AG10803 (cell line): ENCODE data around the gene EPB41L5.
"Not testable (repeated sequence)": the region's sequence is repeated elsewhere in the genome, so short reads cannot be mapped to it uniquely, and the experiment has no call there.

ENCODE experiments used
- DNase-seq: peaks from one replicate; pipeline ENCODE4 v3.0.0; 2010; ENCODE audit warnings: low read depth
- H3K4me3 ChIP-seq: 2 replicates; pipeline ENCODE4 v1.5.1; 2011; ENCODE audit warnings: mild to moderate bottlenecking, low read length, control low read depth
- TF ChIP-seq, protein P1 (sequence below): conservative IDR thresholded peaks from 2 replicates; pipeline ENCODE4 v1.5.1; 2011; ENCODE audit warnings: mild to moderate bottlenecking, low read length, control low read depth, inconsistent platforms

EPB41L5 gene

DNA sequence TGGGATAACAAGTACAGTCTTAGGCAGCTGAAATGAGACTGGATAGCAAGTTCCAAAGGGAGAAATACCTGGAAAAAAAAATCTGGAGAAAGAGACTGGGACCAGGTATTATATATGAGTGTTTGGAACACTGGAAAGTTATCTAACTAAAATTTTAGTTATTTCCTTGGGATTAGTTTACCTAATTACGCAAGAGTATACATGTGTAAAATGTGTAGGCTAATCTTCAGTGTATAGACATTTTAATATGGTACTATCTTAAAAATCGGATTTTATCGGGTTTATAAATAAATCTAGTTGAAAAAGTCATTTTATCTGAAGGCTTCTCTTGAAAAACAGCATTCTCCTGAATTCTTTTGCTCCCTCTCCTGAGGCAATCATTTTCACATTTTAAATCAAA, 3.9 kb downstream of the EPB41L5 start:
- DNase-seq: no peak
- no peak overlapping the region for H3K4me3 ChIP-seq
- TF ChIP-seq, protein P1, sequence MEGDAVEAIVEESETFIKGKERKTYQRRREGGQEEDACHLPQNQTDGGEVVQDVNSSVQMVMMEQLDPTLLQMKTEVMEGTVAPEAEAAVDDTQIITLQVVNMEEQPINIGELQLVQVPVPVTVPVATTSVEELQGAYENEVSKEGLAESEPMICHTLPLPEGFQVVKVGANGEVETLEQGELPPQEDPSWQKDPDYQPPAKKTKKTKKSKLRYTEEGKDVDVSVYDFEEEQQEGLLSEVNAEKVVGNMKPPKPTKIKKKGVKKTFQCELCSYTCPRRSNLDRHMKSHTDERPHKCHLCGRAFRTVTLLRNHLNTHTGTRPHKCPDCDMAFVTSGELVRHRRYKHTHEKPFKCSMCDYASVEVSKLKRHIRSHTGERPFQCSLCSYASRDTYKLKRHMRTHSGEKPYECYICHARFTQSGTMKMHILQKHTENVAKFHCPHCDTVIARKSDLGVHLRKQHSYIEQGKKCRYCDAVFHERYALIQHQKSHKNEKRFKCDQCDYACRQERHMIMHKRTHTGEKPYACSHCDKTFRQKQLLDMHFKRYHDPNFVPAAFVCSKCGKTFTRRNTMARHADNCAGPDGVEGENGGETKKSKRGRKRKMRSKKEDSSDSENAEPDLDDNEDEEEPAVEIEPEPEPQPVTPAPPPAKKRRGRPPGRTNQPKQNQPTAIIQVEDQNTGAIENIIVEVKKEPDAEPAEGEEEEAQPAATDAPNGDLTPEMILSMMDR: no peak

DNA sequence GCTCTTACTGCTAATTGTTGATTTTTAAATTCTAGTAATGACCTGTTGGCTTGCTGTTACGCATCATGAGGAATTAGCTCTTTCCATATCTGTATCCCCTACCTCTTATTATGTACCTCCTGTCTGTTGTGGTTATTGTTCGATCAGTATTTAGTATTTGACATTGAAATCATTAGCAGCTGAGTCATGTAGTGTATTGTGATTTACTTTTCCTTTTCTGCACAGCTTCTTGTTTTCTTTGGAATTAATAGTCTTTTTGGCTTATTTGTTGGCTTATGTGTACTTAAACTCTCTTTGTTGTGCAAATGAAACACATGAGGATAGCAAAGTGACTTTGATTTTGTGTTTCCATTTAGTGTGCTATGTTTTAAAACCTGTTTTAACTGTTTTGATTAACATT, 4.3 kb downstream of the EPB41L5 start:
- no peak for DNase-seq
- TF ChIP-seq, protein P1: no peak
- no peak overlapping the region for H3K4me3 ChIP-seq

DNA sequence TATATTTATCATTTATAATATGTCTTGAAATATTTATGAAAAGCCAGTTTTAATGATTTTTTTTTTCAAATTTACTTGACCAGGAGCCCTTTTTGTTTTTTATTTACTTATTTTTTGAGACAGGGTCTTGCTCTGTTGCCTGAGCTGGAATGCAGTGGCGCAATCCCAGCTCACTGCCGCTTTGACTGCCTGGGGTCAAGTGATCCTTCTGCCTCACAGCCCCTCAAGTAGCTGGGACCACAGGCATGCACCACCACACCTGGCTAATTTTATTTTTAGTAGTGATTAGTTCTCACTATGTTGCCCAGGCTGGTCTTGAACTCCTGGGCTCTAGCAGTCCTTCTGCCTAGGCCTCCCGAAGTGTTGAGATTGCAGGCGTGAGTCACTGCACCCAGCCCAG, 5.7 kb downstream of the EPB41L5 start:
- DNase-seq: no peak
- TF ChIP-seq, protein P1: no peak
- H3K4me3 ChIP-seq: no peak overlapping the region

DNA sequence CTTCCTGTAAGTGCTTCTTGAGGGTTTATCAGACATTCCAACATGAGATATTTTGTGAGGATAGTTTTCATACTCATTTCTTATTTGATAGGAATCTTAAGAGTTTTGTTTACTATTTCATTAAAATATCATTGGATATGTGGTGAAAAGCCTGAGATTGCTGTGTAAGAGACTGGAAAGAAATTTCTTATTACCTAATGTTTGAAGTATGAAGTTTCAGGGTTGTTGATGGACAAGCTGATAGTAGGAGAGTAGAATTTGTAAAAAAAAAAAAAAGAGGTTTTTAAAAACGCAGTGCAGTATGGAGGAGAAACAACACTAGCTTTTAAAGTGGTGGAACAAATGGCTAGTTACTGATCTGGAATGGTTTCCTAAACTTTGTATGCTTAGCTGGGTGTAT, 7.7 kb downstream of the EPB41L5 start:
- DNase-seq: no peak
- TF ChIP-seq, protein P1: no peak
- no peak overlapping the region for H3K4me3 ChIP-seq

DNA sequence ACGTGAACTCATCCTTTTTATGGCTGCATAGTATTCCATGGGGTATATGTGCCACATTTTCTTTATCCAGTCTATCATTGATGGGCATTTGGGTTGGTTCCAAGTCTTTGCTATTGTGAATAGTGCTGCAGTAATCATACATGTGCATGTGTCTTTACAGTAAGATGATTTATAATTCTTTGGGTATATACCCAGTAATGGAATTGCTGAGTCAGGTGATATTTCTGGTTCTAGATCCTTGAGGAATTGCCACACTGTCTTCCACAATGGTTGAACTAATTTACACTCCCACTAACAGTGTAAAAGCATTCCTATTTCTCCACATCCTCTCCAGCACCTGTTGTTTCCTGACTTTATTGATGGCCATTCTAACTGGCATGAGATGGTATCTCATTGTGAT, 9.6 kb downstream of the EPB41L5 start:
- not testable (repeated sequence) for H3K4me3 ChIP-seq, DNase-seq

DNA sequence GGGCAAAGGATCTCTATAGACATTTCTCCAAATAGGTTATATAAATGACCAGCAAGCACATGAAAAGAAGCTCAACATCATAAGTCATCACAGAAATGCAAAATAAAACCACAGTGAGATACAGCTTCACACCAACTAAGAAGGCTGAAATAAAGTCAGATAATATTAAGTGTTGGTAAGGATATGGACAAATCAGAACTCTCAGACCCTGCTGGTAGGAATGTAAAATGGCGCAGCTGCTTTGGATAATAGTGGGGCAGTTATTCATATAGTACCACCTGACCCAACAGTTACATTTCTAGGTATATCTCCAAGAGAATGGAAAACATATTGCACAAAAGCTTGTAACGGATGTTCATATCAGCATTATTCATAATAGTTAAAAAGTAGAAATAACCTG, 14.0 kb downstream of the EPB41L5 start:
- TF ChIP-seq, protein P1: 0 out of 2 replicates have a peak, but pooled peaks have one; percentile 12
- H3K4me3 ChIP-seq: no peak overlapping the region
- DNase-seq: no peak

DNA sequence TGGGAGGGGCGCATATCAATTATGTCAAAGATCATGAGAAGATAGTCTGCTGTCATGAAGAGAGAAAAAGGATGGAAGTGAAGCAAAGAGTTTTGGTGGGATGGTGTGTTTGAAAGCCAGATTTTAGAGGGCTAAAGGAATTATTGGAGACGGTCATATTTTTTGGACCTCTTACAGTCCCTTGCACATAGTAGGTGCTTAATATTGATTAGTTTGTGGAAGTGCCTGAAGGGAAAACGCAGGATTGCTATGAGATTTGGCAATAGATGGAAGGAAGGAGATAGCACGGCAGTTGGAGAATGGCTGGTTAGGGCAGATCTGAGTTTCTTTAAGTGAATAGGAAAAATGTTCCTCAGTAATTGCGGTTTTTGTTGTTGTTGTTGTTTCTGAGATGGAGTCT, 15.9 kb downstream of the EPB41L5 start:
- no peak for DNase-seq
- H3K4me3 ChIP-seq: no peak overlapping the region
- TF ChIP-seq, protein P1: no peak
